Measurements from ENCODE around the gene POLDIP2.

The POLDIP2 gene

DNA sequence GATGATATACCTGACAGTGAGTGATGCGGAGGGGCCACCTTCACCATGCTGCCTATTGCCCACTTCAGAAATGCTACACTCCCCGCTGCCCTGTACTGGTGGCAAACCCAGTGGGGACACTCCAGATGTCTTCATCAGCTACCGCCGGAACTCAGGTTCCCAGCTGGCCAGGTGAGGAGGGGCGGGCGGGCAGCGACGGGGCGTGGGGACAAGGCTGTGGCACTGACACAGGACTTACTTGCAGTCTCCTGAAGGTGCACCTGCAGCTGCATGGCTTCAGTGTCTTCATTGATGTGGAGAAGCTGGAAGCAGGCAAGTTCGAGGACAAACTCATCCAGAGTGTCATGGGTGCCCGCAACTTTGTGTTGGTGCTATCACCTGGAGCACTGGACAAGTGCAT is 30.8 kb upstream of the POLDIP2 start:
- DNase-seq, result no peak

- no peak for DNase-seq
These were observed 29.1 kb upstream of the POLDIP2 start for GRCh38 chr17:28386391-28386790.

DNA sequence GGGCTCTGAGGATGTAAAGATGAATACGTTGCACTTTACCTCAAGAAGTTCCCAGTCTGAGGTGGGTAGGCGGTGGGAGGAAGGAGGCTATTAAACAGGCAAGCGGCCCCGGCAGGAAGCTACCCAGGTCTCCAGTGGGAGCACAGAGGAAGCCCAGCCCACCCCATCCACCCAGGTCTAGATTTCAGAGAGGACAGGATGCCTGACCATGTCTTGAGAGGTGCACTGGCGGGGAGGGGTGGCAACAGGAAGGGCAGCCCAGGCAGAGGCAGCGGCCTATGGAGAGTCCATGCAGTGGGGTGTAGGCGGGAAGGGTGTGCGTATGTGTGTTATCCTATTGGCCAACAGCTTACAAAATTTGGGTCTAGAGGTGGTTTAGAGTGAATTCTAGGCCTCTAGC is 28.1 kb upstream of the POLDIP2 start:
- no peak for DNase-seq

GRCh38 chr17:28385037-28385400 is 27.7 kb upstream of the POLDIP2 start:
- no peak for DNase-seq

- DNase-seq, result no peak
These were observed 27.1 kb upstream of the POLDIP2 start for GRCh38 chr17:28384281-28385036.

GRCh38 chr17:28381141-28381825 is 24.0 kb upstream of the POLDIP2 start:
- DNase-seq, result no peak

DNA sequence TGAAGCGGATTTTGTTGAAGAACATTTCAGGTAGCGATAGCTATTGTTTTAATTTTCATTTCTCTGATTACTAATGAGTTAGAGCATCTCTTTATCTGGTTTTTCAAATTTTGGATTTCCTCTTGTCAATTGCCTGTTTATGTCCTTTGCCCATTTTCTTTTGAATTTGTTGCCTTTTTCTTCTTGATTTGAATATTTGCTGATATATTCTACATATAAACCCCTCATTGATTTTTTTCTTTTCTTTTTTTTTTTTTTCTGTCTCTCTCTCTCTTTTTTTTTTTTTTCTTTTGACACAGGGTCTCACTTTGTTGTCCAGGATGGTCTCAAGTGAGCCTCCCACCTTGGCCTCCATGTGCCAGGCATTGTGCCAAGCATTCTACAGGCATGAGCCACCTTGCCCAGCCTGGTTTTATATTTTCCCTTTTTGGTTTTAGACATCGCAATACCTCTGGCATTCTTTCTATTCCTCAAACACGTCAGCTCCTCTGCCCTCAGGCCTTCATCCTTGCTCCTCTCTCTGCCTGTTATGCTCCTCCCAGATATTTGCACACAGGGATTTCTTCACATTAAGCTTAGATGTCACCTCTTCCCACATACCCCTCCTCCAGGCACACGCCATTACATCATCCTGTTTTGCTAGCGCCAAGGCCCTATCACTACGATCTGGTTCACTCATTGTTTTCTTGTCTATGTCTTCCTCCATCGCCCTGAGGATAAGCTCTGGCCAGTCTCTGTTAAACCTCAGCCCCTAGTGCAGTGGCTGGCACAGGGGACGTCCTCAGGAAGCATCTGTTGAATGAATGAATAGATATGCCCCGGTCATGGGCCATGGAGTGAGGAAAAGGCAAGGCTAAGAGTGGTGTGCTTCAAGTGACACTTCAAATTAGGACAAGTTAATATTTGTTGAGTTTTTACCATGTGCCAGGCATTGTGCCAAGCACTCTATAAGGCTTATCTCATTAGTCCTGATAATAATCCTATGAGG is 22.8 kb upstream of the POLDIP2 start:
- DNase-seq, result no peak

DNA sequence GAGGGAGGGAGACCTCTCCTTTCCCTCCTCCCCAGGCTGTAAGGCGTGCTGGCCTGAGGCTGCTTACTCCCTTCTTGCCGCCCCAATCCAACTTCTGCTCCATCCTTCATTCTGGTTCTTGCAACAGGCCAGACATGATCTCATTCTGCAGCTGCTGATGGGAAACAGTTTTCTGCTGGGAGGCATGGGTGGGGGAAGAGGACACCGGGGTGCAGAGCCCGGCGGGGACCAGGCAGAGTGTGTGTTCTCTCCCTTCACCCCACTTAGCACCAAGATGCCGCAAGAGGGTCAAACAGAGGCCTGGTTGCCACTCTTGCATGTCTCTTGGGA is 15.6 kb upstream of the POLDIP2 start:
- no peak for DNase-seq

DNA sequence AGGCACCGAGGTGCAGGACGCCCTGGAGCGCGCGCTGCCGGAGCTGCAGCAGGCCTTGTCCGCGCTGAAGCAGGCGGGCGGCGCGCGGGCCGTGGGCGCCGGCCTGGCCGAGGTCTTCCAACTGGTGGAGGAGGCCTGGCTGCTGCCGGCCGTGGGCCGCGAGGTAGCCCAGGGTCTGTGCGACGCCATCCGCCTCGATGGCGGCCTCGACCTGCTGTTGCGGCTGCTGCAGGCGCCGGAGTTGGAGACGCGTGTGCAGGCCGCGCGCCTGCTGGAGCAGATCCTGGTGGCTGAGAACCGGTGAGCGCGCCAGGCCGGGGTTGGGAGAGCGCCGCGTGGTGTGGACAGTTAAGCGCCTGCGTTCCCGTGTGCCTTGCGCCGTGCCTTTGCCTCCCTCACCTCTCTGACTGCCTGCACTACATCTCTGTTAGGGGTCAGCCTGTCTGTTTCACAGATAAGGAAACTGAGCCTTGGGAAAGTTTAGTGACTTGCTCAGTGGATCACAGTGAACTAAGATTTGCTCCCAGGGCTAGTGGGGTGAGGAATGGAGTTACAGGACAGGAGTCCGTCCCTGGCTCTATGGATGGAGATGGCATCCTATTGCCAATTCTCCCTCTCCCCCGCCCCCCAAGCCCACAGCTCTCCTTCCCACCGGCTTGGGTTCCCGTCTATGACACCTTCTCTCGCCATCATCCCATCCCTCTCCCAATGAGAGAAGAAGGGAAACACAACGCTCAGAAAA is 15.0 kb upstream of the POLDIP2 start:
- peak; percentile 46 for DNase-seq

- peak; percentile 93 for DNase-seq
These were observed 14.2 kb upstream of the POLDIP2 start, which contains the start of gene SARM1 for GRCh38 chr17:28371245-28372202. Gene SARM1 (plus strand): TSS chr17:28371694. CDS start chr17:28372033, 339 bp downstream.

GRCh38 chr17:28370744-28371103 is 13.4 kb upstream of the POLDIP2 start:
- DNase-seq, result no peak

- DNase-seq, result no peak
These were observed 12.9 kb upstream of the POLDIP2 start, which contains the start of gene VTN for GRCh38 chr17:28370035-28370743. Gene VTN (minus strand): TSS chr17:28370307. CDS start chr17:28370203, 104 bp downstream.

- DNase-seq, result no peak
These were observed 12.3 kb upstream of the POLDIP2 start for GRCh38 chr17:28369684-28370034.

DNA sequence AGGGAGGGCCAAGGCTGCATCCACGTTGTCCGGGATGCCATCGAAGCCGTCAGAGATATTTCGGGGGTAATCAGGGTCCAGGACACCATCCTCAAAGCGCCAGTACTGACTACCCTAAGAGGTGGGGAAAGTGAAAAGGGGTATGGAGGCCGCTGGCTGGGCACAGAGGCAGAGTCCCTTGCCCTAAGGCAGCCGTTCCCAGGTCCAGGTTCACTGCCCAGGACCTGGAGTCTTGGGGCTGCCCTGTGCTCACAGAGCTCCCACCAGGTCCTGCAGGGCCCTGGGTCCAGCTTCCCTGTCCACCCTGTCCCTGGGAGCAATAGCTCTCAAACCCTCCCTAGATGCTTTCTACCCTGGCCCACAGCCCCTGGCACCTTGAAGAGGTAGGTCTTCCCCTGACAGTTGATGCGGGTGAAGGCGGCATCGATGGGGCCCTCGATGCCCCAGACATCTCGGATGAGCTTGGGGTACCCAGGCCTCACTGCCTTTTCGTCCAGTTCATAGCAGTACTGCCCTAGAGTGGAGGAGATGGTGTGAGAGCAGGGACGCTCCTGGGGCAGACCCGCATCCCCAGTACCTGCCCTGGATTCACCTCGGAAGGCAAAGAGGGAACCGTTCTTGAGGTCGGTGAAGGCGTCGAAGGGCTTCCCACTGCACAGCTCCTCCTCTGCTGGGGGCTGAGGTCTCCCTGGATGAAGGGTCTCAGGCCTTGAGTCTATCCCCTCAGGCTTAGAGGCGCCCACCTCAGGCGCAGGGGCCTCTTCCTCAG is 11.8 kb upstream of the POLDIP2 start:
- DNase-seq, result no peak

DNA sequence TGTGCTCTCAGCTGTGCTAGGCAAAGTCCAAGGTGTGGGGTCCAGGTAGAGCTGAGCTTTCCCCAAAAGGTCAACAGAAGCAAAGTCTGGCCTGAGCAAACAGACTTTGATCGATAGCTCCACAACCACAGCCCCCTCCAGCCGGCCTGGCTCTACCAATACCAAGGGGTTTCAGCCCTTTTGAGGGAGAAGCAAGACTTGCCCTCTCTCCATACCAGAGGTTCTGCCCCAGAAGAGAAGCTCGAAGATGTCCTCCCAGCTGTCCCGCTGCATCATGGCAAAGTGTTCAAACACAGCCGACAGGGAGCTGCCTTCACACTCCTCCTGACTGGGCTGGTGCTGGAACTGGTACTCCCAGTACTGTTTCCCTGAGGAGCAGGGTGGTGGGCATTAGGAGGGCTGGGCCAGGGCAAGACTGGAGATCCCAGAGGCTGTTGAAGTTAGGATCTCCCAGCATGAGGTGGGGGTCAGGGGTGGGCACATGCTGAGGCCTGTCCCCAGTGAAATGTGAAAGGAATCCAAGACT is 11.0 kb upstream of the POLDIP2 start:
- no peak for DNase-seq

DNA sequence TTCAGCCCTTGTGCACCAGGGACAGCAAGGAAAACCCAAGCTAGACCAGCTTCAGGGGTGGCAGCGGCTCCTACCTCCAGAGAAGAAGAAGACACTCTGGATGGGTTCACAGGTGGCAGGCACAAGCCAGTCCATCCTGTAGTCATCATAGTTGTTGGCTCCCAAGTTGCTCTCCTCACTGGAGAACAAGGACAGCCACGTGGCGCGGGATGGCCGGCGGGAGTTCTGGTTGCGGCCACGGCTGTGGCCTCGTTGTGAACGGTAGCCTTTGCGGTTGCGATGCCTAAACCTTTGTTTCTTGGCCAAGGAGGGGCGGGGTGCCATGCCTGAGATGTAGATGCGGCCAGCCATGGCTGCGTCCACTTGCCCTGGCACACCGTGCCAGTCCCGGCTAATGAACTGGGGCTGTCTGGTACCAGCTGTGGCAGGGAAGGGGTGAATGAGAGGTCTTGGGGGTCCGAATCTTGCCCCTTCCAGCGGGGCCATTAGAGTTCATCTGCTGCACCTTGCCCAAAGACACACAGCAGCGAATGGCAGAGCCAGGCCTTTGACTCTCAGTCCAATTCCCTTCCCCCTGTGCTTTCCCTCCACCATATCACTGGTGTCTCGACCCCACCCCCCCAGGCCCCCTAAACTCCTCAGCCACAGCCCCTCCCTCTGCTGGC is 10.4 kb upstream of the POLDIP2 start:
- DNase-seq, result no peak

DNA sequence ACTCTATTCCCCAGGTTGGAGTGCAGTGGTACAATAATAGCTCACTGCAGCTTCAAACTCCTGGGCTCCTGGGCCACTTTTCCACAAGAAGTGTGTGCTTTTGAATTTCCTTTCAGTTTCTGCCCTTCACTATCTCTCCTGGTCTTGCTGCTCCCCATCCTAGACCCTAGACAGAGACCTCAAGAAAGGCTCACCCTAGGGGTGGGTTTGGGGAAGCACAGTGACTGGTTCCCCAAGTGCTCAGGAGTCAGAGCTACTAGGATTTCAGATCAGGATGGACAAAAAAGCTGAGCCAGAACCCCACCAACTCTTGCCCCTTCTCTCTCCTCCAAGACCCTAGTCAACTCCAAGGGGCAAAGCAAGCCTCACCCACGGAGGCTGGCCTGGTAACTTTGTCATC is 9.3 kb upstream of the POLDIP2 start:
- no peak for DNase-seq

DNA sequence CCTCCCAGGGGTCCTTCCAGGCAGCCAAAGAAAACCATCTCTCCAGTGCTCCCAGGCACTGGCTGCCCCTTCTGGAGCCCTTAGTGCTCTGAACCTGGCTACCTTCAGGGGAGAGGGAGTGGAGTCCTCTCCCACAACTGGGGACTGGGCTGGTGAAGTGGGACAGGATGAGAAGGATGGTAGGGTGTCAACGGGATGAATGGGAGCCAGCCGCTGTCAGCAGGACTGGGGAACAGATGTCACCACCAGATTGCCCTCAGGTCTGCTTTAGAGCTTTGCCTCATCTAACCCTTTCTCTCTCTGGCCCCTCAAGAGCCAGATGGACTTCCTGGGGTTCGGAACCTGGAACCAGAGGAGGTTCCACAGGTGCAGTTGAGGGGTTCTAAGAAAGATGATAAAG is 8.2 kb upstream of the POLDIP2 start:
- peak; percentile 25 for DNase-seq

DNA sequence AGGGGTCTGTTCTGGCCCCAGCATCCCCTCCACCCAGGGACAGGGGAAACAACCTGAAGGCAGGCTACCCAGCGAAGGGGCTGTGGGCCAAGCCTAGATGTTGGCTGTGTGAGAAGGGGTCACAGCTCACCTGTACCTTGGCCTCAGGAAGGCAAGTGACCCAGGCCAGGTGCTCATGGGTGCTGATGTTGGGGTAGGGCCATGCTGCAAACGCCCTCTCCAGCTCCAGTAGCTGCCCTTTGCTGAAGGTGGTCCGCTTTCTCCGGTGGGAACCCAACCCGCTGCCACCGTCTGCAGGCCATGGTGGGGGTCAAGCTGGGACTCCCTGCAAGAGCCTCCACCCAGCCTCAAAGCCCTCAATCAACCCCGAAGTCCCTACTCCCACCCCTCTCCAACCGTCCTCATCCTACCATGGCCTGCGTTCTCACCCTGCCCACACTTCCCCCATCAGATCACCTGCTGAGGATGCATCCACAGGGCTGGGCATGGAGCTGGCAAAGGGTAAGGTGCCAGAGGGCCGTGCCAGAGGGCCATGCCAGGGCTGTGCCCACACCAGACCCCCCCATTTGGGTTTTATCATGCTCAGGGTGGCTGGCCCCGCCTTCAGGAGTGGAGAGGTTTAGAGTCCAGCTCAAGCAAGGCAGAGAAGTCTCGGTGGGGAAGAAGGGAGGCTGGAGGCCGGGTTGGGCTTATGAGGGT is 7.5 kb upstream of the POLDIP2 start, which contains the start of gene SEBOX:
Gene SEBOX (minus strand): TSS at position 535 of the 699 bp plus-strand sequence. CDS start 48 bp downstream, at position 487.
- no peak for DNase-seq
